GM10266 (cell line): ENCODE results near the gene NUP62.
A peak's percentile ranks its signal among the peaks of the same experiment; 100 is the strongest.

Experiments
- DNase-seq: peaks from one replicate; pipeline ENCODE4 v3.0.0; 2012; ENCODE audit errors: extremely low spot score
- CTCF ChIP-seq: IDR thresholded peaks from 2 replicates; pipeline ENCODE4 v1.5.1; 2012; ENCODE audit warnings: mild to moderate bottlenecking, low read depth; ENCODE audit not compliant: control insufficient read depth, insufficient read depth; ENCODE audit errors: missing control alignments

Gene NUP62

DNA sequence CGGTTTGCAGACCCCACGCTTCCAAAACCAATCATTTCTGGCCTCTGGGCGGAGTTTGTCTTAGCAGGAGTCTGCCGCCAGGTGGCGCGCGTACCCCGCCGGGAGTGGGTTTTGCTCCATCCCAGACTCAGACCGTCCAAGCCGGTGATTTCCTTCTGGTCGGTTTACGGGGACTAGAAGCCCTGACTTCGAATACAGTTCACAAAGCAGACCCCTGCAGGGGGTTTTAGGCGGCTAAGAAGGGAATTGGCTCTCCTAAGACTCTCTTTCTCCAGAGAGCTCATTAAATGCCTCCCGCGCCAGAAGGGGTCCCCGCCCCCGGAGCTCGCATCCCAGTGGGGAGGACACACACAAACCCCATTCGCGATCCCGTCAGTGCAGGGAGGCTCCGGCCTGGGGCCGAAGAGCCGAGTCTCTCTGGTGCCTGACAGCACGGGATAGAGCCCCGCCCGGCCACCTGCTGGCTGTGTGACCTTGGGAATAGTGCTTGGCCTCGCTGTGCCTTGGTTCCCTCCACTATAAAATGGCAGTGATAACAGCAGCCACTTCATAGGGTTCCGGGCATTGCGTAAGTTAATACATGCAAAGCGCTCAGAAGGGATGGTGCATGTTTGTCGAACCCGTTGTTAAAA is 8.6 kb upstream of the NUP62 start:
- peak; percentile 74 for DNase-seq
- TF ChIP-seq CTCF: peak; percentile 94

DNA sequence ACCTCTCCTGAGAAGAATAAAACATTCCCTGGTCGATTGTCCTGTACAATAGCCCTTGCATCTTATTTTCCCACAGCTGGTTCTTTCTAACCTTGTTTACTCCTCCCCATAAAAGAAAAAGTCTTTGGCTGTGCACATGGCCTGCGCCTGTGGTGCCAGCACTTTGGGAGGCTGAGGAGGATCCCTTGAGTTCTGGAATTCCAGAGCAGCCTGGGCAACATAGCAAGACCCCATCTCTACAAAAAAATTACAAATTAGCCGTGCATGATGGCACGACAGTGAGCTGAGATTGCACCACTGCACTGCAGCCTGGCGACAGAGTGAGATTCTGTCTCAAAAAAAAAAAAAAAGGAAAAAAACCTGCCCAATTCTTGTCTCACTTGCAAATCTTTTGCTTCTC is 7.2 kb upstream of the NUP62 start:
- no peak for DNase-seq
- TF ChIP-seq CTCF: no peak

DNA sequence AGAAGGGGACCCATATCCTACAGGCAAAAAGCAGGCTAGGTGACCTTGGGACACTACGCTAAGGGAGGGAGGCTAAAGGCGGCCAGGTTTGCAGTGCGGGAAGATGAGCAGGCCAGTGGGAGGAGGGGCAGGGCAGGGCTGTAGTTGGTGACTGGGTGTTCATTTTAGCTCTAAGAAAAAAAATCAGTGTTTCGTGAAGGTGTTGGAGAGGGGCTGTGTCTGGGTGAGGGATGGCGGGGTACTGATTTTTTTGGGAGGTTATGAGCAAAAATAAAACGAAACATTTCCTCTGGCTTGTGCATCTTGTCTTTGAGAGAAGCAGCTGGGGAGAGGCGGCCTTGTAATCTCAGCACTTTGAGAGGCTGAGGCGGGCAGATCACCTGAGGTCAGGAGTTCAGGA is 4.3 kb upstream of the NUP62 start:
- DNase-seq: no peak
- no peak for TF ChIP-seq CTCF

DNA sequence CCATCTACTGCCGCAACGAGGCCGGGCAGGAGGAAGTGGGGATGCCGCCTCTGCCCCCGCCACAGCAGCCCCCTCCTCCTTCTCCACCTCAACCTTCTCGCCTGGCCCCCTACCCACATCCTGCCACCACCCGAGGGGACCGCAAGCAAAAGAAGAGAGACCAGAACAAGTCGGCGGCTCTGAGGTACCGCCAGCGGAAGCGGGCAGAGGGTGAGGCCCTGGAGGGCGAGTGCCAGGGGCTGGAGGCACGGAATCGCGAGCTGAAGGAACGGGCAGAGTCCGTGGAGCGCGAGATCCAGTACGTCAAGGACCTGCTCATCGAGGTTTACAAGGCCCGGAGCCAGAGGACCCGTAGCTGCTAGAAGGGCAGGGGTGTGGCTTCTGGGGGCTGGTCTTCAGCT is 3.4 kb upstream of the NUP62 start:
- TF ChIP-seq CTCF: no peak
- DNase-seq: no peak

DNA sequence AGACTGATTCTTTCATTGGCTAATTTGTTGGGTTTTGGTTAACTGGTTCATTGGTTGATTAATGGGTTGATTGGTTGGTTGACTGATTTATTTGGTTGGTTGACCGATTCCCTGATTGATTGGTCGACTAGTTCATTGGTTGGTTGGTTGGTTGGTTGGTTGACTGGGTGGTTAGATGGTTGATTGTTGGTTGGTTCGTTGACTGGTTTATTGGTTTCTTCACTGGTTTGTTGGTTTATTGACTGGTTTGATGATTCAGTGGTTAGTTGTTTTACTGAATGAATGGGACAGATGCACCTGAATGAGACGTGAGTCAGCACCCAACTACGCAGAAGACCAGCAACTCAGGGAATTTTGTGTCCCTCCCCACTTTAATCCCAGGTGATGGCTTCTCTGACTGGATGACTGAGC is 2.7 kb upstream of the NUP62 start:
- no peak for DNase-seq
- TF ChIP-seq CTCF: no peak

GRCh38 chr19:49931293-49932040 is 2.2 kb upstream of the NUP62 start:
- TF ChIP-seq CTCF: no peak
- DNase-seq: no peak

DNA sequence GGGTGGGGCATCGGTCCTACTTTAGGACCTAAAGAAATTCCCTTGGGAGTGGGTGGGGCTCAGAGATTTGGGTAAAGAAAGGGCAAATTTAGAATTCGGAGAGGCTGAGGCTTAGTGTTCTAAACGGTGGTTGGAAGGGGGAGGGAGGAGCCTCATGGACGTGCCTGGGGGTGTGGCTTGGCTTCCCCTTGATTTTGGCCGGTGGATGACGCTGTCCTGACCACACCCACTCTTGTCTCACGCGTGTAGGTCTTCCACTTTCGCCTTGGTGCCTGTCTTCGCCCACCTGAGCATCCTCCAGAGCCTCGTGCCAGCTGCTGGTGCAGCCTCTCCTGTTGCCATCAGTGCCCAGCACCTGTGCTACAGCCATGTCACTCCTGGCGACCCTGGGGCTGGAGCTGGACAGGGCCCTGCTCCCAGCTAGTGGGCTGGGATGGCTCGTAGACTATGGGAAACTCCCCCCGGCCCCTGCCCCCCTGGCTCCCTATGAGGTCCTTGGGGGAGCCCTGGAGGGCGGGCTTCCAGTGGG is 1.2 kb upstream of the NUP62 start:
- no peak for TF ChIP-seq CTCF
- DNase-seq: no peak
